ENCODE data around the gene DDA1. TPM values are rescaled to one million over a fixed set of nuclear protein-coding genes. Genes with fewer than 3 reads are reported as not detected.

DDA1 gene
- 15.8 TPM for total RNA-seq

DNA sequence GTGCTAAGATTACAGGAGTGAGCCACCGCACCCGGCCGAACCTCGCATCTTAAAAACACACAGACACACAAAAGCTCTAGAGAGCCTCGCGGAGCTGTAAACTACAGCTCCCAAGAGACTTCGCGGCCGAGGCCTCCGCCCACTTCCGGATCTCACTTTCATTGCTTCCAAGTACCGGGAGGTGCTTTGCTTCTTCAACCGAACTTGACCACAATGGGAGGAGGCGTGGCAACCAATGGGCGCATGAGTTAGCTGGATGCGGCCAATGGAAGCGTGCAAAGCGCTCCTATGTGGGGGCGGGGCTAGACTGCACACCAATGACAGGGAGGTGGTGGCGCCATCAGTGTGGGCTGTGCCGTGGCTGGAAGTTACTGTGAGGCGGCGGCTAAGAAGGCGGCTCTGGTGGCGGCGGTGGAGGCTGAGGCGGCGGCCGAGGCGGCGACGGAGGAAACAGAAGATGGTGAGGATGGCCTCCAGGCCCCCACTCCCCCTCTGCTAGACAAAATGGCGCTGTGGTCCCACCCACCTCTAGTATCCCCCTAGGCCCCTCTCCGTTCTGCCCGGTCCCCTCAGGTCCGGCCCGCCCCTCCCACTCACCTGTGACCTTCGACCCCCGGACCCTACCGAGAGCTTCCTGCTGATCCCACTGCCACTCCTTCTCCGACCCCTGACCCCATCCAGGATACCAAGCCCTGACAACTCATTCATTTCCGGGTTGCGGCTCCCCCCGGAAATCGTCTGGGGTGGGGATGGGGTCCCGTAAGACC is at the start of gene DDA1:
Gene DDA1 (plus strand): TSS at position 366 of the 767 bp plus-strand sequence. CDS start 92 bp downstream, at position 458.
- Histone ChIP-seq H3K4me3 (peak within 1 kb of the TSS; percentile 87 to 89), H3K4me1 (peaks cover 11 to 29% of the 10 kb centered on the region in 2 donors), H3K27me3 (no peaks in the 10 kb centered on the region), H3K9me3 (no peaks in the 10 kb centered on the region), H3K36me3 (peaks cover 5 to 9% of the 10 kb centered on the region in 2 donors), H3K27ac (peak within 1 kb of the TSS; percentile 65 to 73)
- intact Hi-C loops (cut with DNase I): loop anchor here (1.0 kb wide), 1 partner anchor 74 kb away; no protein-coding TSS in a partner anchor
- TF ChIP-seq, protein P1, sequence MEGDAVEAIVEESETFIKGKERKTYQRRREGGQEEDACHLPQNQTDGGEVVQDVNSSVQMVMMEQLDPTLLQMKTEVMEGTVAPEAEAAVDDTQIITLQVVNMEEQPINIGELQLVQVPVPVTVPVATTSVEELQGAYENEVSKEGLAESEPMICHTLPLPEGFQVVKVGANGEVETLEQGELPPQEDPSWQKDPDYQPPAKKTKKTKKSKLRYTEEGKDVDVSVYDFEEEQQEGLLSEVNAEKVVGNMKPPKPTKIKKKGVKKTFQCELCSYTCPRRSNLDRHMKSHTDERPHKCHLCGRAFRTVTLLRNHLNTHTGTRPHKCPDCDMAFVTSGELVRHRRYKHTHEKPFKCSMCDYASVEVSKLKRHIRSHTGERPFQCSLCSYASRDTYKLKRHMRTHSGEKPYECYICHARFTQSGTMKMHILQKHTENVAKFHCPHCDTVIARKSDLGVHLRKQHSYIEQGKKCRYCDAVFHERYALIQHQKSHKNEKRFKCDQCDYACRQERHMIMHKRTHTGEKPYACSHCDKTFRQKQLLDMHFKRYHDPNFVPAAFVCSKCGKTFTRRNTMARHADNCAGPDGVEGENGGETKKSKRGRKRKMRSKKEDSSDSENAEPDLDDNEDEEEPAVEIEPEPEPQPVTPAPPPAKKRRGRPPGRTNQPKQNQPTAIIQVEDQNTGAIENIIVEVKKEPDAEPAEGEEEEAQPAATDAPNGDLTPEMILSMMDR (IDR thresholded peaks at IDR 0.05): no peak
- DNase-seq (ENCODE audit: low spot score in 2 of 2): peak; percentile 100

DNA sequence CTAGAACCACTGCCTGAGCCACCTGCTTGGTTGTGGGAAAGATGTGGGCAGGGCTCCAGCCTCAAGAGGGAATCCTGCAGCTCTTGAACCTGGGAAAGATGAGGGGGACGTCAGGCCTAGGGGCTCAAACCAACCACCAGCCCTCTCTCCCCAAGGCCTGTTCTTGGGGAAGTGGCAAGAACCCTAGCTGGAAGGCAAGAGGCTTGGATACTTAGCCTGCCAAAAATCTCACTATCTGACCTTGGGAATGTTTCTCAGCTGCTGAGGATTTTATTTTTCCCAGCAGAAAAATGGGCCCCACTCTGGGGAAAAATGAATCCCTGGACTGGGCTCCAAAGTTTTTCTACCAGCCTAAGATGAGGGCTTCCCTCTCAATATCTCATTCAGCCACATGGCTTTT is 49.4 kb upstream of the DDA1 start:
- TF ChIP-seq, protein P1 (IDR thresholded peaks at IDR 0.05): no peak
- no peak for DNase-seq (ENCODE audit: low spot score in 2 of 2)
- no peaks in the 10 kb centered on the region for H3K4me1 ChIP-seq
- H3K9me3 ChIP-seq: no peaks in the 10 kb centered on the region
- intact Hi-C loops (cut with DNase I): loop anchor here (2.0 to 10.0 kb wide), 2 partner anchors 23 to 205 kb away; partner anchors contain the start of gene NXNL1
- H3K36me3 ChIP-seq: no peaks in the 10 kb centered on the region
- no peaks in the 10 kb centered on the region for H3K27me3 ChIP-seq
- no peak overlapping the region for H3K27ac ChIP-seq
- no peak overlapping the region for H3K4me3 ChIP-seq

DNA sequence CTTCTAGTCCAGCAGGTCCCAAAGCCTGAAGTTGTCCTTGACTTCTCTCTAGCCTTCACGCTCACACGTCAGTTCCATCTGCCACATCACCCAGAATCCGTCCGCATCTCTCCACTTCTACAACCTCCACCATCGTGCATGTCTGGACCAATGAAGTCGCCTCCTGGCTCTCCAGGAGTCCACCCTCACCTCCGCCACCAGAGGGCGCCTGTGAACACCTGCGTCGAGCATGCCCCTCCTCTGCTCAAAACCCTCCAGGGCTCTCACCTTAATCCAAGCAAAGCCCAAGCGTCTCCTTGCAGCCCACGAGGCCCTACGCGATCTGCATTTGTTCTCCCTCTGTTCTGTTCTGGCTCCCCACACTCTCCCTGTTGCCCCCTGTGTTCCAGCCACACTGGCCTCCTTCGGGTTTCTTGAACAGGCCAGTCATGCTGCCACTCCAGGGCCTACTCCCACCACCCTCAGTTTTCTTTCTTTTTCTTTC is 48.5 kb upstream of the DDA1 start:
- intact Hi-C loops (cut with DNase I): loop anchor here (2.0 to 10.0 kb wide), 2 partner anchors 22 to 204 kb away; partner anchors contain the start of gene NXNL1

DNA sequence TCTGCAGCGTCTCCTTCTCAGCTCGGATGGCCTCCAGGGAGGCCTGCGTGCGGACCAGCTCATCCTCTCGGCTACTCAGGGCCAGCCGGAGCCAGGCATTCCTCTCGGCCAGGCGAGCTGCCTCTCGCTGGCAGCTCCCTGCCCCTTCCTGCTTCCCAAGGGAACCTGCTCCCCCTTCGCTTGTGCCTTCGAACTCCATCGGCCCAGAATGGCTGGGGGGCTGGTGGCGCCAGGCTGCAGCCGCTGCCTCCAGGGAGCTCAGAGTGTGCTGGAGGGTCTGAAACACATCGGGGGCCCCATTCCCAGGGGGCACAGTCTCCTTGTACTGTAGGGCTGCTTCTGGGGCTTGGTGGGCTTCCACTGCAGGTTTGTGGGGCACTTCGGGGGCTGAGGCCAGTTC is 46.8 kb upstream of the DDA1 start:
- no peak overlapping the region for H3K27ac ChIP-seq
- H3K36me3 ChIP-seq: no peaks in the 10 kb centered on the region
- DNase-seq (ENCODE audit: low spot score in 2 of 2): no peak
- no peaks in the 10 kb centered on the region for H3K27me3 ChIP-seq
- no peaks in the 10 kb centered on the region for H3K9me3 ChIP-seq
- intact Hi-C loops (cut with DNase I): loop anchor here (10.0 kb wide), 1 partner anchor 202 kb away; the partner anchor contains the start of gene NXNL1
- no peaks in the 10 kb centered on the region for H3K4me1 ChIP-seq
- H3K4me3 ChIP-seq: no peak overlapping the region
- TF ChIP-seq, protein P1 (IDR thresholded peaks at IDR 0.05): no peak

More for the DNA sequence above, 48.5 kb upstream of the DDA1 start:
- Histone ChIP-seq H3K36me3 (no peaks in the 10 kb centered on the region), H3K27ac (no peak overlapping the region), H3K4me3 (no peak overlapping the region), H3K27me3 (no peaks in the 10 kb centered on the region), H3K4me1 (no peaks in the 10 kb centered on the region), H3K9me3 (no peaks in the 10 kb centered on the region)
- TF ChIP-seq, protein P1 (IDR thresholded peaks at IDR 0.05): peak; percentile 83 to 93 (median 83)
- peak in 1 of 2 donors; percentile 87 for DNase-seq (ENCODE audit: low spot score in 2 of 2)

DNA sequence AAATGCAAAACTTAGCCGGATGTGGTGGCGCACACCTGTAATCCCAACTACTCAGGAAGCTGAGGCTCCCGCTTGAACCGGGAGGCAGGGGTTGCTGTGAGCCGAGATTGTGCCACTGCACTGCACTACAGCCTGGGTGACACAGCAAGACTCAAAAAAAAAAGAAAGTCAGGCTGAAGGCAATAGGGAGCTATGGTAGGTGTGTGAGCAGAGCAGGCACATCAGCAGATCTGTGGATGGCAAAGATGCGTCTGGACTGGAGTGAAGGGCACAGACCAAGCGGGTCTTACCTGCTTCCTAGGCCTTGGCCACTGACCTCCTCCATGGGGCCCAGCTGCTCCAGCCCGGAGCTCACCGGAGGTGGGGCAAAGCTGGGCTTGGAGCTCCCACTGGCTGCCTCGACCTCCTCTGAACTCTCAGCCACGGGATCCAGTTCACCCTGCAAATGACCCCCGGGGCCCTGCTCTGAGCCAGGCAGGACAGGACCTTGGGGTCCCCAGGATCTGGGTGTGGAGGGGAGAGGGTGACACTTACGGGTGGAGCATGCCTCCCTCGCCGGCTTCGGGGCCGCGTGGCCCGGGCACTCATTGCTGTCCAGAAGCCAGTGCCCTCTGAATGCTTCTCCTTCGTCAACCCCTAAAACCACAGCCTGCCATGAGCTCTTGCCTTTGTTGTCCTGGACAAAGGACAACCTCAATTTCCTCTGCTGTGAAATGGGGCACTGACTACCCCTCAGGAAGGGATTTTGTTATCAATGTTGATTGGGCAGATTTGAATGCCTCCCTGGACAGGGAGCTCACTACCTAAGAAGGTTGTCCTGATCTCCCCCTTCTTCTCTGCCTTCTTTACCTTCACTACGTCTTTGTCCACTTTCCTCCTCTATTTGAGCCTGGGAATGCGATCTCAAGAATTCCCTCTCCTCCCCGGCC is 45.4 kb upstream of the DDA1 start:
- no peak for DNase-seq (ENCODE audit: low spot score in 2 of 2)
- no peaks in the 10 kb centered on the region for H3K9me3 ChIP-seq
- no peak overlapping the region for H3K27ac ChIP-seq
- H3K4me3 ChIP-seq: peak overlapping the region in 1 of 2 donors; percentile 33
- TF ChIP-seq, protein P1 (IDR thresholded peaks at IDR 0.05): no peak
- peaks cover 0 to 4% of the 10 kb centered on the region in 2 donors for H3K36me3 ChIP-seq
- H3K4me1 ChIP-seq: peaks cover 5 to 6% of the 10 kb centered on the region in 2 donors
- no peaks in the 10 kb centered on the region for H3K27me3 ChIP-seq
- intact Hi-C loops (cut with DNase I): loop anchor here (10.0 kb wide), 1 partner anchor 201 kb away; the partner anchor contains the start of gene NXNL1

All from ascending aorta (tissue), 2 donors.